GM12878 (cell line): ENCODE results near the gene CREBBP. TPM values are rescaled to one million over a fixed set of nuclear protein-coding genes. Genes with fewer than 3 reads are reported as not detected.
A peak's percentile ranks its signal among the peaks of the same experiment; 100 is the strongest.

ENCODE experiments used
- BACH1 ChIP-seq: fragments of 450-650 bp; IDR thresholded peaks from 2 replicates; pipeline ENCODE4 v1.6.1; 2017; ENCODE audit warnings: mild to moderate bottlenecking, borderline replicate concordance
- CBFB ChIP-seq: IDR thresholded peaks from 2 replicates; pipeline ENCODE4 v1.6.1; 2016; ENCODE audit warnings: antibody characterized with exemption, low read depth
- CBX3 ChIP-seq: fragments of 200-600 bp; sonication (generic); IDR thresholded peaks from 2 replicates; pipeline ENCODE4 v1.6.1; 2016; ENCODE audit warnings: low read depth, borderline replicate concordance
- KAT2A ChIP-seq: conservative IDR thresholded peaks from 2 replicates; pipeline ENCODE4 v1.6.1; 2011; ENCODE audit warnings: low read depth, low read length; ENCODE audit not compliant: control insufficient read depth
- MEF2A ChIP-seq: IDR thresholded peaks from 2 replicates; pipeline ENCODE4 v1.6.1; 2011; ENCODE audit warnings: low read depth, mild to moderate bottlenecking, low read length, moderate library complexity; ENCODE audit not compliant: insufficient read depth
- POLR2A ChIP-seq: IDR thresholded peaks from 2 replicates; pipeline ENCODE4 v1.6.1; 2011; ENCODE audit warnings: low read depth, mild to moderate bottlenecking, low read length
- RBBP5 ChIP-seq: fragments of 200-600 bp; sonication (generic); conservative IDR thresholded peaks from 2 replicates; pipeline ENCODE4 v1.6.1; 2016
- SMARCA5 ChIP-seq: fragments of 450-650 bp; IDR thresholded peaks from 2 replicates; pipeline ENCODE4 v1.6.1; 2017; ENCODE audit warnings: mild to moderate bottlenecking
- TAF1 ChIP-seq: IDR thresholded peaks from 2 replicates; pipeline ENCODE4 v1.6.1; 2011; ENCODE audit warnings: mild to moderate bottlenecking, low read depth, low read length, borderline replicate concordance
- TCF3 ChIP-seq: IDR thresholded peaks from 2 replicates; pipeline ENCODE4 v1.6.1; 2012; ENCODE audit warnings: low read depth, mild to moderate bottlenecking, low read length, borderline replicate concordance; ENCODE audit not compliant: insufficient read depth
- YBX1 ChIP-seq: fragments of 450-650 bp; IDR thresholded peaks from 2 replicates; pipeline ENCODE4 v1.6.1; 2016; ENCODE audit warnings: antibody characterized with exemption
- polyA plus RNA-seq, 11 experiments: library from polyadenylated mRNA; depleted of rRNA in 4 of 11; unstranded in 6 of 11; stranded (reverse) in 5 of 11; fragments of >200 nt; fragmentation: Nextera tagmentation in 4 of 11; fragmentation: Illumina TruSeq in 1 of 11; extraction: Ambion mirVana in 4 of 11; extraction: Trizol in 1 of 11; gene quantifications; 1 replicate in 1 of 11; 2 replicates in 10 of 11; pipeline versions ENCODE4 v1.2.1 to v1.2.3, GENCODE V29; 2011 to 2016; ENCODE audit warnings: inconsistent platforms in 2 of 11, missing spikeins in 2 of 11, low read depth in 1 of 11
- total RNA-seq, 4 experiments: library from RNA; depleted of rRNA in 3 of 4; stranded (reverse); fragments of >200 nt in 3 of 4; fragmentation: Illumina TruSeq in 1 of 4; extraction: Trizol in 1 of 4; gene quantifications; 2 replicates each; pipeline versions ENCODE4 v1.2.1 to v1.2.3, GENCODE V29; 2013 to 2021
- TF ChIP-seq, protein P1 (sequence below): fragments of 450-650 bp; formaldehyde crosslinking; IDR thresholded peaks from 2 replicates; pipeline ENCODE4 v1.4.0; 2020; ENCODE audit warnings: mild to moderate bottlenecking, moderate library complexity
- TF ChIP-seq, protein P2 (sequence below): fragments of 450-650 bp; IDR thresholded peaks from 2 replicates; pipeline ENCODE4 v1.6.1; 2017; ENCODE audit warnings: mild to moderate bottlenecking, moderate library complexity
- TF ChIP-seq, protein P3 (sequence below): fragments of 450-650 bp; IDR thresholded peaks from 2 replicates; pipeline ENCODE4 v1.6.1; 2016; ENCODE audit warnings: mild to moderate bottlenecking, moderate library complexity, borderline replicate concordance
- TF ChIP-seq, protein P4 (sequence below): IDR thresholded peaks from 2 replicates; pipeline ENCODE4 v1.6.1; 2012; ENCODE audit warnings: low read depth, low read length, improper control_type of control experiment
- TF ChIP-seq, protein P5 (sequence below): IDR thresholded peaks from 2 replicates; pipeline ENCODE4 v1.6.1; 2012; ENCODE audit warnings: low read length, inconsistent platforms

Gene CREBBP
- total and polyA plus RNA-seq, 10 of the 15 experiments (the other 5 are each of a cell fraction or from before 2014, with no cell fraction given), result 3.4 to 32.7 (median 7.9) TPM

DNA sequence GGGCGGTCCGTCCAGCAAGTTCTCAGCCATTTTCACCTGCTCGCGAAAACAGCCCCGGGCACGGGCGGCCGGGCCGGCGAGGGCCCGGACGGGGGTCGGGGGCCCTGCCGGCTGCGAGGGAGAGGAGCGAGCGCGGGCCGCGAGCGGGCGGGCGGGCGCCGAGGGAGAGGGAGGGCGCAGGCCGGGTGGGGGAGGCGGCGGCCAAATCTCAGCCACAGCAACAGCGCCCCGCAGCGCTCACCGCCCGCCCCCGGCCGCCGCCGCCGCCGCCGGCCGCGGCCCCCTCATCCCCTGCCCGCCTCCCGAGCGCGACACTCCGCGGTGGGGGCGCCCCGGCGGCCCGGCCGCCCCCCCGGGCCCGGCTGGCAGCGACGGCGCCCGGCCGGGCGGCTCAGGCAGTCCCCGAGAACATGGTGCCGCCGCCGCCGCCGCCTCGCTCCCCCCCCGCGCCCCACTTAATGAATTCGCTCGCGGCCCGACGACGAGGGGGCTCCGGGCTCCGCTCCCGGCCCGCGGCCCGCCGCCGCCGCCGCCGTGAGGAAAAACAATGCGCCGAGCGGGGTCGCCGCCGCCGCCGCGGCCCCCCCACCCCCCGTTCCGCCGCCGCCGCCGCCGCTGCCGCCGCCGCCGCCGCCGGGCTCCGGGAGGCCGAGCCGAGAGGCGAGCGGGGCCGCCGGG lies 487 bp downstream of the CREBBP start (continued):
- TF ChIP-seq, protein P1, sequence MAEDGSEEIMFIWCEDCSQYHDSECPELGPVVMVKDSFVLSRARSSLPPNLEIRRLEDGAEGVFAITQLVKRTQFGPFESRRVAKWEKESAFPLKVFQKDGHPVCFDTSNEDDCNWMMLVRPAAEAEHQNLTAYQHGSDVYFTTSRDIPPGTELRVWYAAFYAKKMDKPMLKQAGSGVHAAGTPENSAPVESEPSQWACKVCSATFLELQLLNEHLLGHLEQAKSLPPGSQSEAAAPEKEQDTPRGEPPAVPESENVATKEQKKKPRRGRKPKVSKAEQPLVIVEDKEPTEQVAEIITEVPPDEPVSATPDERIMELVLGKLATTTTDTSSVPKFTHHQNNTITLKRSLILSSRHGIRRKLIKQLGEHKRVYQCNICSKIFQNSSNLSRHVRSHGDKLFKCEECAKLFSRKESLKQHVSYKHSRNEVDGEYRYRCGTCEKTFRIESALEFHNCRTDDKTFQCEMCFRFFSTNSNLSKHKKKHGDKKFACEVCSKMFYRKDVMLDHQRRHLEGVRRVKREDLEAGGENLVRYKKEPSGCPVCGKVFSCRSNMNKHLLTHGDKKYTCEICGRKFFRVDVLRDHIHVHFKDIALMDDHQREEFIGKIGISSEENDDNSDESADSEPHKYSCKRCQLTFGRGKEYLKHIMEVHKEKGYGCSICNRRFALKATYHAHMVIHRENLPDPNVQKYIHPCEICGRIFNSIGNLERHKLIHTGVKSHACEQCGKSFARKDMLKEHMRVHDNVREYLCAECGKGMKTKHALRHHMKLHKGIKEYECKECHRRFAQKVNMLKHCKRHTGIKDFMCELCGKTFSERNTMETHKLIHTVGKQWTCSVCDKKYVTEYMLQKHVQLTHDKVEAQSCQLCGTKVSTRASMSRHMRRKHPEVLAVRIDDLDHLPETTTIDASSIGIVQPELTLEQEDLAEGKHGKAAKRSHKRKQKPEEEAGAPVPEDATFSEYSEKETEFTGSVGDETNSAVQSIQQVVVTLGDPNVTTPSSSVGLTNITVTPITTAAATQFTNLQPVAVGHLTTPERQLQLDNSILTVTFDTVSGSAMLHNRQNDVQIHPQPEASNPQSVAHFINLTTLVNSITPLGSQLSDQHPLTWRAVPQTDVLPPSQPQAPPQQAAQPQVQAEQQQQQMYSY, result no peak
- TF ChIP-seq CBX3 (no peak), BACH1 (0 out of 2 replicates have a peak, but pooled peaks have one; percentile 18), KAT2A (no peak), RBBP5 (no peak), POLR2A (peak; percentile 24; the same call in 1 of the 2 replicates), TAF1 (no peak), TCF3 (no peak), CBFB (no peak), SMARCA5 (no peak), YBX1 (no peak), MEF2A (no peak)
- TF ChIP-seq, protein P2, sequence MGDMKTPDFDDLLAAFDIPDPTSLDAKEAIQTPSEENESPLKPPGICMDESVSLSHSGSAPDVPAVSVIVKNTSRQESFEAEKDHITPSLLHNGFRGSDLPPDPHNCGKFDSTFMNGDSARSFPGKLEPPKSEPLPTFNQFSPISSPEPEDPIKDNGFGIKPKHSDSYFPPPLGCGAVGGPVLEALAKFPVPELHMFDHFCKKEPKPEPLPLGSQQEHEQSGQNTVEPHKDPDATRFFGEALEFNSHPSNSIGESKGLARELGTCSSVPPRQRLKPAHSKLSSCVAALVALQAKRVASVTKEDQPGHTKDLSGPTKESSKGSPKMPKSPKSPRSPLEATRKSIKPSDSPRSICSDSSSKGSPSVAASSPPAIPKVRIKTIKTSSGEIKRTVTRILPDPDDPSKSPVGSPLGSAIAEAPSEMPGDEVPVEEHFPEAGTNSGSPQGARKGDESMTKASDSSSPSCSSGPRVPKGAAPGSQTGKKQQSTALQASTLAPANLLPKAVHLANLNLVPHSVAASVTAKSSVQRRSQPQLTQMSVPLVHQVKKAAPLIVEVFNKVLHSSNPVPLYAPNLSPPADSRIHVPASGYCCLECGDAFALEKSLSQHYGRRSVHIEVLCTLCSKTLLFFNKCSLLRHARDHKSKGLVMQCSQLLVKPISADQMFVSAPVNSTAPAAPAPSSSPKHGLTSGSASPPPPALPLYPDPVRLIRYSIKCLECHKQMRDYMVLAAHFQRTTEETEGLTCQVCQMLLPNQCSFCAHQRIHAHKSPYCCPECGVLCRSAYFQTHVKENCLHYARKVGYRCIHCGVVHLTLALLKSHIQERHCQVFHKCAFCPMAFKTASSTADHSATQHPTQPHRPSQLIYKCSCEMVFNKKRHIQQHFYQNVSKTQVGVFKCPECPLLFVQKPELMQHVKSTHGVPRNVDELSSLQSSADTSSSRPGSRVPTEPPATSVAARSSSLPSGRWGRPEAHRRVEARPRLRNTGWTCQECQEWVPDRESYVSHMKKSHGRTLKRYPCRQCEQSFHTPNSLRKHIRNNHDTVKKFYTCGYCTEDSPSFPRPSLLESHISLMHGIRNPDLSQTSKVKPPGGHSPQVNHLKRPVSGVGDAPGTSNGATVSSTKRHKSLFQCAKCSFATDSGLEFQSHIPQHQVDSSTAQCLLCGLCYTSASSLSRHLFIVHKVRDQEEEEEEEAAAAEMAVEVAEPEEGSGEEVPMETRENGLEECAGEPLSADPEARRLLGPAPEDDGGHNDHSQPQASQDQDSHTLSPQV, result no peak
- TF ChIP-seq, protein P3, sequence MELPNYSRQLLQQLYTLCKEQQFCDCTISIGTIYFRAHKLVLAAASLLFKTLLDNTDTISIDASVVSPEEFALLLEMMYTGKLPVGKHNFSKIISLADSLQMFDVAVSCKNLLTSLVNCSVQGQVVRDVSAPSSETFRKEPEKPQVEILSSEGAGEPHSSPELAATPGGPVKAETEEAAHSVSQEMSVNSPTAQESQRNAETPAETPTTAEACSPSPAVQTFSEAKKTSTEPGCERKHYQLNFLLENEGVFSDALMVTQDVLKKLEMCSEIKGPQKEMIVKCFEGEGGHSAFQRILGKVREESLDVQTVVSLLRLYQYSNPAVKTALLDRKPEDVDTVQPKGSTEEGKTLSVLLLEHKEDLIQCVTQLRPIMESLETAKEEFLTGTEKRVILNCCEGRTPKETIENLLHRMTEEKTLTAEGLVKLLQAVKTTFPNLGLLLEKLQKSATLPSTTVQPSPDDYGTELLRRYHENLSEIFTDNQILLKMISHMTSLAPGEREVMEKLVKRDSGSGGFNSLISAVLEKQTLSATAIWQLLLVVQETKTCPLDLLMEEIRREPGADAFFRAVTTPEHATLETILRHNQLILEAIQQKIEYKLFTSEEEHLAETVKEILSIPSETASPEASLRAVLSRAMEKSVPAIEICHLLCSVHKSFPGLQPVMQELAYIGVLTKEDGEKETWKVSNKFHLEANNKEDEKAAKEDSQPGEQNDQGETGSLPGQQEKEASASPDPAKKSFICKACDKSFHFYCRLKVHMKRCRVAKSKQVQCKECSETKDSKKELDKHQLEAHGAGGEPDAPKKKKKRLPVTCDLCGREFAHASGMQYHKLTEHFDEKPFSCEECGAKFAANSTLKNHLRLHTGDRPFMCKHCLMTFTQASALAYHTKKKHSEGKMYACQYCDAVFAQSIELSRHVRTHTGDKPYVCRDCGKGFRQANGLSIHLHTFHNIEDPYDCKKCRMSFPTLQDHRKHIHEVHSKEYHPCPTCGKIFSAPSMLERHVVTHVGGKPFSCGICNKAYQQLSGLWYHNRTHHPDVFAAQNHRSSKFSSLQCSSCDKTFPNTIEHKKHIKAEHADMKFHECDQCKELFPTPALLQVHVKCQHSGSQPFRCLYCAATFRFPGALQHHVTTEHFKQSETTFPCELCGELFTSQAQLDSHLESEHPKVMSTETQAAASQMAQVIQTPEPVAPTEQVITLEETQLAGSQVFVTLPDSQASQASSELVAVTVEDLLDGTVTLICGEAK, result no peak
- TF ChIP-seq, protein P4, sequence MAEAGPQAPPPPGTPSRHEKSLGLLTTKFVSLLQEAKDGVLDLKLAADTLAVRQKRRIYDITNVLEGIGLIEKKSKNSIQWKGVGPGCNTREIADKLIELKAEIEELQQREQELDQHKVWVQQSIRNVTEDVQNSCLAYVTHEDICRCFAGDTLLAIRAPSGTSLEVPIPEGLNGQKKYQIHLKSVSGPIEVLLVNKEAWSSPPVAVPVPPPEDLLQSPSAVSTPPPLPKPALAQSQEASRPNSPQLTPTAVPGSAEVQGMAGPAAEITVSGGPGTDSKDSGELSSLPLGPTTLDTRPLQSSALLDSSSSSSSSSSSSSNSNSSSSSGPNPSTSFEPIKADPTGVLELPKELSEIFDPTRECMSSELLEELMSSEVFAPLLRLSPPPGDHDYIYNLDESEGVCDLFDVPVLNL, result no peak
- TF ChIP-seq, protein P5, sequence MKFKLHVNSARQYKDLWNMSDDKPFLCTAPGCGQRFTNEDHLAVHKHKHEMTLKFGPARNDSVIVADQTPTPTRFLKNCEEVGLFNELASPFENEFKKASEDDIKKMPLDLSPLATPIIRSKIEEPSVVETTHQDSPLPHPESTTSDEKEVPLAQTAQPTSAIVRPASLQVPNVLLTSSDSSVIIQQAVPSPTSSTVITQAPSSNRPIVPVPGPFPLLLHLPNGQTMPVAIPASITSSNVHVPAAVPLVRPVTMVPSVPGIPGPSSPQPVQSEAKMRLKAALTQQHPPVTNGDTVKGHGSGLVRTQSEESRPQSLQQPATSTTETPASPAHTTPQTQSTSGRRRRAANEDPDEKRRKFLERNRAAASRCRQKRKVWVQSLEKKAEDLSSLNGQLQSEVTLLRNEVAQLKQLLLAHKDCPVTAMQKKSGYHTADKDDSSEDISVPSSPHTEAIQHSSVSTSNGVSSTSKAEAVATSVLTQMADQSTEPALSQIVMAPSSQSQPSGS, result no peak
